GM18868 (cell line): ENCODE data around the gene EN1.

Experiments
- ATAC-seq: cut with Tn5 transposase; IDR thresholded peaks from one replicate; pipeline ENCODE4 v1.9.1; 2021; ENCODE audit warnings: mild to moderate bottlenecking, moderate library complexity; ENCODE audit not compliant: unreplicated experiment

EN1 gene

GRCh38 chr2:118846953-118847761 lies at the start of gene EN1:
Gene EN1 (minus strand): TSS chr2:118847648. CDS start chr2:118847167, 481 bp downstream.
- no peak for ATAC-seq

GRCh38 chr2:118893100-118893499 lies 45.7 kb upstream of the EN1 start:
- no peak for ATAC-seq

GRCh38 chr2:118889995-118890394 lies 42.5 kb upstream of the EN1 start:
- ATAC-seq = no peak

GRCh38 chr2:118883792-118884191 lies 36.3 kb upstream of the EN1 start:
- no peak for ATAC-seq

GRCh38 chr2:118882693-118883336 lies 35.4 kb upstream of the EN1 start:
- ATAC-seq = peak; percentile 88

- ATAC-seq = peak; percentile 91
Measured at GRCh38 chr2:118881490-118882129, 34.2 kb upstream of the EN1 start.

- no peak for ATAC-seq
Measured at GRCh38 chr2:118880501-118880900, 33.1 kb upstream of the EN1 start.

GRCh38 chr2:118878531-118879149 lies 31.2 kb upstream of the EN1 start:
- ATAC-seq = no peak

- no peak for ATAC-seq
Measured at GRCh38 chr2:118875318-118875717, 27.9 kb upstream of the EN1 start.

GRCh38 chr2:118874324-118874723 lies 26.9 kb upstream of the EN1 start:
- no peak for ATAC-seq

GRCh38 chr2:118865106-118865505 lies 17.7 kb upstream of the EN1 start:
- ATAC-seq = peak; percentile 96

- no peak for ATAC-seq
Measured at GRCh38 chr2:118864207-118864606, 16.8 kb upstream of the EN1 start.

GRCh38 chr2:118861731-118862130 lies 14.3 kb upstream of the EN1 start:
- ATAC-seq = no peak

- ATAC-seq = no peak
Measured at GRCh38 chr2:118861242-118861641, 13.8 kb upstream of the EN1 start.

GRCh38 chr2:118860506-118860905 lies 13.1 kb upstream of the EN1 start:
- no peak for ATAC-seq

GRCh38 chr2:118859157-118859770 lies 11.8 kb upstream of the EN1 start:
- no peak for ATAC-seq

- ATAC-seq = no peak
Measured at GRCh38 chr2:118858485-118859156, 11.2 kb upstream of the EN1 start.

- ATAC-seq = no peak
Measured at GRCh38 chr2:118857677-118858484, 10.4 kb upstream of the EN1 start.

GRCh38 chr2:118856978-118857676 lies 9.7 kb upstream of the EN1 start:
- no peak for ATAC-seq
